Thoracic aorta (tissue), 2 donors: ENCODE data around the gene ADGRL3. TPM values are rescaled to one million over a fixed set of nuclear protein-coding genes. Genes with fewer than 3 reads are reported as not detected.

ENCODE experiments used
- ATAC-seq: fragments of 150-250 bp; one replicate; pipeline ENCODE4 v1.8.0; 2017; ENCODE audit warnings: low read depth; ENCODE audit not compliant: insufficient number of reproducible peaks, low FRiP score
- DNase-seq: peaks from one replicate; pipeline ENCODE4 v3.0.0-alpha.2; 2020; ENCODE audit warnings: low spot score
- H3K27ac ChIP-seq, 2 donors: fragments of 200-600 bp; sonication (generic); 1 replicate in 1 of 2; 2 replicates in 1 of 2; pipeline ENCODE4 v1.5.1; 2016; ENCODE audit warnings: mild to moderate bottlenecking in 2 of 2, moderate library complexity in 2 of 2
- H3K27me3 ChIP-seq: fragments of 200-600 bp; sonication (generic); replicated peaks from 2 replicates; pipeline ENCODE4 v1.6.0; 2016; ENCODE audit warnings: mild to moderate bottlenecking; ENCODE audit not compliant: insufficient read depth
- H3K36me3 ChIP-seq: fragments of 200-600 bp; sonication (generic); one replicate; pipeline ENCODE4 v1.5.1; 2016
- H3K4me1 ChIP-seq, 2 donors: fragments of 200-600 bp; sonication (generic); 1 replicate in 1 of 2; 2 replicates in 1 of 2; pipeline versions ENCODE4 v1.5.1 to v1.6.0; 2016; ENCODE audit warnings: low read depth in 2 of 2, mild to moderate bottlenecking in 1 of 2; ENCODE audit not compliant: control insufficient read depth in 1 of 2
- H3K4me3 ChIP-seq: fragments of 200-600 bp; sonication (generic); 2 replicates; pipeline ENCODE4 v1.5.1; 2016; ENCODE audit warnings: mild to moderate bottlenecking
- H3K9me3 ChIP-seq: fragments of 200-600 bp; sonication (generic); 2 replicates; pipeline ENCODE4 v1.5.1; 2016
- total RNA-seq, 2 donors: library from RNA; depleted of rRNA; stranded (reverse); fragments of >200 nt; gene quantifications; one replicate each; pipeline versions ENCODE4 v1.1.0 to v1.2.3, GENCODE V29; 2016
- TF ChIP-seq, protein P1 (sequence below): fragments of 200-600 bp; sonication (generic); IDR thresholded peaks from one replicate; pipeline ENCODE4 v1.5.1; 2019; ENCODE audit warnings: antibody characterized with exemption

Gene ADGRL3
- total RNA-seq, 2 donors from 2014 or later = 17.5 to 18.1 TPM

DNA sequence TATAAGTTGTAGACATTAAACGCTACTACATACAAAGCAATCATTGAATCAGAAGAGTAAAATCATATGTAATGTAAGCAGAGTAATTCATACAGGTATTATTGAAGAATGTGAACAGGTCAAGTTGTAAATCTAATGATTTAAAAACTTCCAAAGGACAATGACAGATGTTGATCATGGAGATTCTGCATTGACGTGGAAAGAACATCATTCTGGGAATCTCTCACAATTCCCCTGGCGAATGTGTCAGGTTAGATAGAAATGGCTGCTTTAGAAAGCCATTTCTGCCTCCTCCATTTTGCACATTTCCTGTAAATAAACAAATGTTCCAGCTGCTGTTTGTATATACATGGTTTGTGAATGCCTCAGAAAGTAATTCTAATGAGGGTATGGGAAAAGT is 719.4 kb downstream of the ADGRL3 start:
- H3K36me3 ChIP-seq = no peaks in the 10 kb centered on the region
- H3K27ac ChIP-seq = no peak overlapping the region
- no peak for ATAC-seq
- H3K4me1 ChIP-seq = peaks cover 0 to 11% of the 10 kb centered on the region in 2 donors
- no peak for DNase-seq
- no peak overlapping the region for H3K4me3 ChIP-seq
- TF ChIP-seq, protein P1, sequence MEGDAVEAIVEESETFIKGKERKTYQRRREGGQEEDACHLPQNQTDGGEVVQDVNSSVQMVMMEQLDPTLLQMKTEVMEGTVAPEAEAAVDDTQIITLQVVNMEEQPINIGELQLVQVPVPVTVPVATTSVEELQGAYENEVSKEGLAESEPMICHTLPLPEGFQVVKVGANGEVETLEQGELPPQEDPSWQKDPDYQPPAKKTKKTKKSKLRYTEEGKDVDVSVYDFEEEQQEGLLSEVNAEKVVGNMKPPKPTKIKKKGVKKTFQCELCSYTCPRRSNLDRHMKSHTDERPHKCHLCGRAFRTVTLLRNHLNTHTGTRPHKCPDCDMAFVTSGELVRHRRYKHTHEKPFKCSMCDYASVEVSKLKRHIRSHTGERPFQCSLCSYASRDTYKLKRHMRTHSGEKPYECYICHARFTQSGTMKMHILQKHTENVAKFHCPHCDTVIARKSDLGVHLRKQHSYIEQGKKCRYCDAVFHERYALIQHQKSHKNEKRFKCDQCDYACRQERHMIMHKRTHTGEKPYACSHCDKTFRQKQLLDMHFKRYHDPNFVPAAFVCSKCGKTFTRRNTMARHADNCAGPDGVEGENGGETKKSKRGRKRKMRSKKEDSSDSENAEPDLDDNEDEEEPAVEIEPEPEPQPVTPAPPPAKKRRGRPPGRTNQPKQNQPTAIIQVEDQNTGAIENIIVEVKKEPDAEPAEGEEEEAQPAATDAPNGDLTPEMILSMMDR = no peak
- H3K27me3 ChIP-seq = no peaks in the 10 kb centered on the region
- no peaks in the 10 kb centered on the region for H3K9me3 ChIP-seq

DNA sequence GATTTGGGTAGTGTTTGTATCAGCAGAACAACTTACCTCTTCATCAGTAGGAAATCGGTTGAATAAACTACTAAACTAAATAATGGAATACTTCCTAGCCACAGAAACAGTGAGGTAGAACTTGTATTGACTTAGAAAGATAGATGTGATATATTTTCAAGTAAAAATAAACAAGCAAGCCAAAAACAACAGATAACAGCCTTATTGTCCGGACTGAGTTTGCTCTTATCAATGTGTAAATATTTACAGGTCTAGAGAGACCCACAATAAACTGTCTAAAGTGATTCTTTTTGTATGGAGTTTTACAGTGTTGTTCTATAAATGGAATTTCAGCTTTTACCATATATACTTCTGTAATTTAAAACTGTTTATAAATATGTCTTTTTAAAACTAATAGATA is 721.8 kb downstream of the ADGRL3 start:
- ATAC-seq (no peak), DNase-seq (no peak)
- Histone ChIP-seq H3K27ac (no peak overlapping the region), H3K36me3 (no peaks in the 10 kb centered on the region), H3K9me3 (no peaks in the 10 kb centered on the region), H3K4me3 (no peak overlapping the region), H3K4me1 (peaks cover 0 to 11% of the 10 kb centered on the region in 2 donors), H3K27me3 (no peaks in the 10 kb centered on the region)
- TF ChIP-seq, protein P1 = no peak

DNA sequence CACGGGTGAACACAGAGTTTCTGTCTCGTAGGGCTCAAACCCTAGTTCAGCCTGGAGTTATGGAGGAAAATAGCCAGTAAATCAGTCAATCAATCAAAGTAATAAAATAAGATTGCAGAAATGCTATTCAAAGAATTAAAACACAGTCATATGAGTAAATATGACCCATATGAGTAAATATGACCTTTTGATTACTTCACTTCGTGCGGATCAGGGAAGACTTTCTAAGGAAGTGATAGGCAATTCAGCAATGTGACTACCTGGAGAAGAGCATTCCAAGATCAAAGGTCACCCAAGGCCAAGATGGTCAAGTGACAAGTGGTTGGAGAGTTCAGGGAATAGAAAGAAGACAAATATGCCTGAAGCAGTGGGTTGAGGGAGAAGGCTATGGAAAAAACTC is 722.6 kb downstream of the ADGRL3 start:
- Histone ChIP-seq H3K4me1 (peaks cover 0 to 11% of the 10 kb centered on the region in 2 donors), H3K4me3 (no peak overlapping the region), H3K27ac (no peak overlapping the region), H3K9me3 (no peaks in the 10 kb centered on the region), H3K27me3 (no peaks in the 10 kb centered on the region), H3K36me3 (no peaks in the 10 kb centered on the region)
- DNase-seq = no peak
- TF ChIP-seq, protein P1 = no peak
- ATAC-seq = no peak

DNA sequence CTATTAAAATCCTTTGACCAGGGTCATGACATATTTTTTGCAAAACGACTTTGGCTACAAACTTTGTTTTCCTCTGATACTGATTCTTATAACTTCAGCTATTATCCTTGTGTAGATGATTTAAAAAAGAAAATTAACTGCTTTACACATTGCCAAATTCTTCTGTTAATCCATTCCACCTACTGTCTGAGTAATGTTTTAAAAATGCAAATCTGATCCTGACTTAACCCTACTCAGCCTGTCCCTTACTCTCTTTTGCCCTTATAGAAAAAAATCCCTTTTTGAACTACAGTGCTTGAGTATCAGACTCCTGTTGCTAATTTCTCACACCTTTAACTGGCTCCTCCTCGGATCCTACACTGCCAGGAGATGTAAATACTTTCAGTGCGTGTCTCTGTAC is 723.1 kb downstream of the ADGRL3 start:
- Histone ChIP-seq H3K9me3 (no peaks in the 10 kb centered on the region), H3K36me3 (no peaks in the 10 kb centered on the region), H3K27ac (no peak overlapping the region), H3K4me1 (peaks cover 0 to 11% of the 10 kb centered on the region in 2 donors), H3K27me3 (no peaks in the 10 kb centered on the region), H3K4me3 (no peak overlapping the region)
- DNase-seq (no peak), ATAC-seq (no peak)
- TF ChIP-seq, protein P1 = no peak

DNA sequence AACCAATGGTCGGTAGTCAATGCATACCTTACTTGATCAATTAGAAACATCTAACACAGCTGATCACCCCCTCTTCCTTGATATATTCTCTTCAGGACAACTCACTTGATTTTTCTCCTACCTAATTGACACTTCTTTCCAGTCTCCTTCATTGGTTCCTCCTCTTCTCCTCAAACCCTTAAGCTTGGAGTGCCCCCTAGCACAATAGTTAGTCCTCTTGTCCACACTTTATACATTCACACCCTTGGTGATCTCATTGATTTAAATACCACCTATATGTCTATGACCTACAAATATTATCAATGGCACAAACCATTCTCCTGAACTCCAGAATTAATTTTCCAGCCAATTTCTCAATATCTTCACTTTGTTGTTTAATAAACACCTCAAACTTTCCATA is 724.0 kb downstream of the ADGRL3 start:
- H3K36me3 ChIP-seq = no peaks in the 10 kb centered on the region
- no peaks in the 10 kb centered on the region for H3K9me3 ChIP-seq
- H3K4me1 ChIP-seq = peaks cover 0 to 11% of the 10 kb centered on the region in 2 donors
- ATAC-seq (no peak), DNase-seq (no peak)
- TF ChIP-seq, protein P1 = no peak
- no peak overlapping the region for H3K27ac ChIP-seq
- no peak overlapping the region for H3K4me3 ChIP-seq
- no peaks in the 10 kb centered on the region for H3K27me3 ChIP-seq
